Activated naive CD4-positive, alpha-beta T cell treated with anti-CD3 and anti-CD28 coated beads, Interleukin-2, amount 50 U/mL, for 72 hours (primary cell): Measurements from ENCODE around the gene MAMDC2. TPM values are rescaled to one million over a fixed set of nuclear protein-coding genes. Genes with fewer than 3 reads are reported as not detected.
"Not testable (repeated sequence)": the region's sequence is repeated elsewhere in the genome, so short reads cannot be mapped to it uniquely, and the experiment has no call there.

Experiments used
- ATAC-seq, 2 donors: fragments of 150-1000 bp; cut with Tn5 transposase; 2 replicates each; pipeline ENCODE4 v1.10.0; 2021; ENCODE audit warnings: mild to moderate bottlenecking in 2 of 2, moderate library complexity in 2 of 2
- DNase-seq, 2 donors: peaks; one replicate each; pipeline ENCODE4 v3.0.0; 2021 to 2022; ENCODE audit warnings: low spot score in 2 of 2
- H3K27ac Mint-ChIP-seq, 2 donors: one replicate each; pipeline ENCODE4 v1.8.0; 2022; ENCODE audit warnings: mild to moderate bottlenecking in 2 of 2, mixed read lengths in 2 of 2
- H3K36me3 Mint-ChIP-seq, 2 donors: one replicate each; pipeline ENCODE4 v1.8.0; 2022; ENCODE audit warnings: mixed read lengths in 2 of 2
- H3K9me3 Mint-ChIP-seq, 2 donors: one replicate each; pipeline ENCODE4 v1.8.0; 2022; ENCODE audit warnings: mixed read lengths in 2 of 2
- total RNA-seq, 2 donors: library from RNA; stranded (reverse); gene quantifications; one replicate each; pipeline ENCODE4 v1.2.3, GENCODE V29; 2022

MAMDC2 gene
- total RNA-seq, 2 donors from 2014 or later, result not detected

- ATAC-seq, result no peak
- Mint-ChIP-seq H3K27ac (no peak overlapping the region), H3K9me3 (no peaks in the 10 kb centered on the region), H3K36me3 (no peaks in the 10 kb centered on the region)
- DNase-seq, result no peak
Observed at GRCh38 chr9:70168521-70168920, 124.9 kb downstream of the MAMDC2 start.

GRCh38 chr9:70169222-70169621 lies 125.6 kb downstream of the MAMDC2 start:
- ATAC-seq (no peak), DNase-seq (no peak)
- H3K9me3 Mint-ChIP-seq, result no peaks in the 10 kb centered on the region
- H3K36me3 Mint-ChIP-seq, result no peaks in the 10 kb centered on the region
- no peak overlapping the region for H3K27ac Mint-ChIP-seq

GRCh38 chr9:70170151-70170790 lies 126.6 kb downstream of the MAMDC2 start:
- Mint-ChIP-seq H3K9me3 (no peaks in the 10 kb centered on the region), H3K27ac (no peak overlapping the region), H3K36me3 (no peaks in the 10 kb centered on the region)
- ATAC-seq (no peak), DNase-seq (no peak)

GRCh38 chr9:70172532-70172931 lies 128.9 kb downstream of the MAMDC2 start:
- ATAC-seq (no peak), DNase-seq (no peak)
- Mint-ChIP-seq H3K9me3 (no peaks in the 10 kb centered on the region), H3K36me3 (no peaks in the 10 kb centered on the region), H3K27ac (no peak overlapping the region)

GRCh38 chr9:70177121-70177520 lies 133.5 kb downstream of the MAMDC2 start:
- DNase-seq, result no peak
- ATAC-seq, result no peak
- peaks cover 0 to 9% of the 10 kb centered on the region in 2 donors for H3K9me3 Mint-ChIP-seq
- no peak overlapping the region for H3K27ac Mint-ChIP-seq
- no peaks in the 10 kb centered on the region for H3K36me3 Mint-ChIP-seq

- peaks cover 8 to 13% of the 10 kb centered on the region in 2 donors for H3K9me3 Mint-ChIP-seq
- H3K27ac Mint-ChIP-seq, result no peak overlapping the region
- no peak for ATAC-seq
- peaks cover 6 to 10% of the 10 kb centered on the region in 2 donors for H3K36me3 Mint-ChIP-seq
- no peak for DNase-seq
Observed at GRCh38 chr9:70192707-70193106, 149.1 kb downstream of the MAMDC2 start.

- DNase-seq, result no peak
- H3K27ac Mint-ChIP-seq, result no peak overlapping the region
- no peak for ATAC-seq
- H3K36me3 Mint-ChIP-seq, result peaks cover under 1% of the 10 kb centered on the region in 2 donors
- H3K9me3 Mint-ChIP-seq, result peaks cover 5 to 8% of the 10 kb centered on the region in 2 donors
Observed at GRCh38 chr9:70195456-70195855, 151.8 kb downstream of the MAMDC2 start.

- H3K36me3 Mint-ChIP-seq, result peaks cover 0 to 4% of the 10 kb centered on the region in 2 donors
- no peak overlapping the region for H3K27ac Mint-ChIP-seq
Observed at GRCh38 chr9:70197216-70198044, 153.8 kb downstream of the MAMDC2 start.

GRCh38 chr9:70204743-70205142 lies 161.1 kb downstream of the MAMDC2 start:
- H3K27ac Mint-ChIP-seq, ATAC-seq: not testable (repeated sequence)
- peaks cover 10 to 17% of the 10 kb centered on the region in 2 donors for H3K9me3 Mint-ChIP-seq

More at GRCh38 chr9:70197216-70198044, 153.8 kb downstream of the MAMDC2 start:
- ATAC-seq (no peak), DNase-seq (no peak)
- H3K9me3 Mint-ChIP-seq, result peaks cover 7 to 8% of the 10 kb centered on the region in 2 donors

GRCh38 chr9:70205366-70206020 lies 161.8 kb downstream of the MAMDC2 start:
- Mint-ChIP-seq H3K36me3 (peaks cover 7 to 25% of the 10 kb centered on the region in 2 donors), H3K9me3 (peaks cover 12 to 19% of the 10 kb centered on the region in 2 donors), H3K27ac (no peak overlapping the region)
- no peak for ATAC-seq
- DNase-seq, result no peak

More at GRCh38 chr9:70204743-70205142, 161.1 kb downstream of the MAMDC2 start:
- peaks cover 7 to 23% of the 10 kb centered on the region in 2 donors for H3K36me3 Mint-ChIP-seq
- not testable (repeated sequence) for DNase-seq

GRCh38 chr9:70217029-70217428 lies 173.4 kb downstream of the MAMDC2 start:
- H3K36me3 Mint-ChIP-seq, result peaks cover 26% of the 10 kb centered on the region in 2 donors
- DNase-seq, result no peak
- H3K27ac Mint-ChIP-seq, result no peak overlapping the region
- no peak for ATAC-seq
- peaks cover 16 to 21% of the 10 kb centered on the region in 2 donors for H3K9me3 Mint-ChIP-seq

- Mint-ChIP-seq H3K9me3 (peaks cover 13 to 15% of the 10 kb centered on the region in 2 donors), H3K27ac (no peak overlapping the region), H3K36me3 (peaks cover 13 to 14% of the 10 kb centered on the region in 2 donors)
- DNase-seq, result no peak
- ATAC-seq, result no peak
Observed at GRCh38 chr9:70218767-70219166, 175.1 kb downstream of the MAMDC2 start.

- no peak overlapping the region for H3K27ac Mint-ChIP-seq
- ATAC-seq, result no peak
- no peak for DNase-seq
- H3K36me3 Mint-ChIP-seq, result no peaks in the 10 kb centered on the region
- H3K9me3 Mint-ChIP-seq, result peaks cover 0 to under 1% of the 10 kb centered on the region in 2 donors
Observed at GRCh38 chr9:70220216-70220615, 176.6 kb downstream of the MAMDC2 start.

- H3K9me3 Mint-ChIP-seq, result no peaks in the 10 kb centered on the region
- DNase-seq, result no peak
- no peaks in the 10 kb centered on the region for H3K36me3 Mint-ChIP-seq
- no peak for ATAC-seq
- H3K27ac Mint-ChIP-seq, result no peak overlapping the region
Observed at GRCh38 chr9:70222354-70222753, 178.7 kb downstream of the MAMDC2 start.

- ATAC-seq (no peak), DNase-seq (no peak)
- Mint-ChIP-seq H3K9me3 (no peaks in the 10 kb centered on the region), H3K36me3 (no peaks in the 10 kb centered on the region), H3K27ac (no peak overlapping the region)
Observed at GRCh38 chr9:70228118-70228517, 184.5 kb downstream of the MAMDC2 start.

GRCh38 chr9:70228611-70229010 lies 185.0 kb downstream of the MAMDC2 start:
- H3K27ac Mint-ChIP-seq, result no peak overlapping the region
- DNase-seq (no peak), ATAC-seq (no peak)
- H3K36me3 Mint-ChIP-seq, result no peaks in the 10 kb centered on the region
- H3K9me3 Mint-ChIP-seq, result no peaks in the 10 kb centered on the region

GRCh38 chr9:70229026-70229425 lies 185.4 kb downstream of the MAMDC2 start:
- Mint-ChIP-seq H3K36me3 (no peaks in the 10 kb centered on the region), H3K9me3 (no peaks in the 10 kb centered on the region), H3K27ac (no peak overlapping the region)
- DNase-seq, result no peak
- ATAC-seq, result no peak
